CD4-positive, alpha-beta T cell treated with Interleukin-21 for 1 hour (primary cell): ENCODE results near the gene SH3BGRL.
"Not testable (repeated sequence)": the region's sequence is repeated elsewhere in the genome, so short reads cannot be mapped to it uniquely, and the experiment has no call there.

Experiments used
- DNase-seq: peaks from one replicate; pipeline ENCODE4 v3.0.0-alpha.2; 2020

The SH3BGRL gene

GRCh38 chrX:81259714-81260395, 58.0 kb downstream of the SH3BGRL start:
- no peak for DNase-seq

- DNase-seq = no peak
Measured at GRCh38 chrX:81261576-81261975, 59.7 kb downstream of the SH3BGRL start.

- no peak for DNase-seq
Measured at GRCh38 chrX:81263059-81263458, 61.2 kb downstream of the SH3BGRL start.

DNA sequence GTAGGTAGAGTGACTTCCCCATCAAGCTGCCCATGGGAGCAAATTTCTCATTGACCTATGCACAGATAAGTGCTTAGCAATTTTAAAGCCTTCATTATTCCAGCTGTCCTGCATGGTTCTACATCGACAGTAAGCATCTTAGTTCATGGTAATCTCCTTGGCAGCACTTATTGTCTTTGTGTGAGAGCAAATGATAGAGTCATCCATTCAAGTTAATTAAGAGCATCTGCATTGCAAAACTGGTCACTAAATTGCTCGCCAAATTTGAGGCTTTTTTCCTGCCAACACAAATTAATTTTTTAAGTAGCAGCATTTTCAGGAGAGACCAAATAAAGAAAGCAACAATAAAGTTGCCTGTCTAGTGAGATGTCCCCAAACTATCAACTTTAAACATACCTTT, 76.7 kb downstream of the SH3BGRL start:
- no peak for DNase-seq

- no peak for DNase-seq
Measured at GRCh38 chrX:81280148-81280547, 78.2 kb downstream of the SH3BGRL start.

DNA sequence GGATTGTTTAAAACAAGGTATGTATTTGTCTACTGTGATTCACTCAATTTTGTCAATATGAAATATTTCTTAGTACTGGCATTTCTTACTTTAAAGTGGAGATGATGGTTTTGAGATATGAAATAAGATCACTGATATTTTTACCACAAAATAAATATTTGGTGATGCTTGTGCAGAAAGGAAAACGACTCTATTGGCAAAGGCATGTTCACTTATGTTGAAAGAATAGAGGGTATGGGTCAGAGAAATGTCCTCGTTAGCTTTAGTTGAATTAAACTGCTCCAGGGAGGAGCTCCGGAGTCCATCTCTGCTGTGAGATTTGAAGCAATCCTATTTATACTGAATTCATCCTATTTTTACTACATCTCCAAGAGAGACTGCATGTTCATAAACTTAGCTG, 84.2 kb downstream of the SH3BGRL start:
- DNase-seq = no peak

- no peak for DNase-seq
Measured at GRCh38 chrX:81286608-81287007, 84.7 kb downstream of the SH3BGRL start.

DNA sequence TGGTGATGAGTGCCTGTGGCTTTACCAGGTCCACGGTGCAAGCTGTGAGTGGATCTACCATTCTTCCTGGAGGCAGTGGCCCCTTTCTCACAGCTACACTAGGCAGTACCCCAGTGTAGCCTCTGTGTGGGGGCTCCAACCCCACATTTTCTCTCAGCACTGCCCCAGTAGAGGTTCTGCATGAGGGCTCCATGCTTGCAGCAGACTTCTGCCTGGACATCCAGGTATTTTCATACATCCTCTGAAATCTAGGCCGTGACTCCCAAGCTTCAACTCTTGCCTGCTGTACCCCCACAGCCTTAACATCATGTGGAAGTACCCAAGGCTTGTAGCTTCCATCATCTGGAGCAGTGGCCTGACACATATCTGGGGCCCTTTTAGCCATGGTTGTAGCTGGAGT, 90.1 kb downstream of the SH3BGRL start:
- no peak for DNase-seq

DNA sequence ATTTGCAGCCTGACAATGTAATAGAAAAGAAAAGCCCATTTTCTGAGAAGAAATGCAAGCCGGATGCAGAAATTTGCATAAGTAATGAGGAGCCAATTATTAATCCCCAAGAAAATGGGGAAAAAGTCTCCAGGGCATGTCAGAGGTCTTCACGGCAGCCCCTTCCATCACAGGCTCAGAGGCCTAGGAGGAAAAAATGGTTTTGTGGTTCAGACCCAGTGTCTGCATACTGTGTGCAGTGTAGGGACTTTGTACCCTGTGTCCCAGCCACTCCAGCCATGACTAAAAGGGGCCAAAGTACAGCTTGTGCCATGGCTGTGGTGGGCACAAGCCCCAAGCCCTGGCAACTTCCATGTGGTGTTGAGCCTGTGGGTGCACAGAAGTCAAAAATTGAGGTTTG, 92.2 kb downstream of the SH3BGRL start:
- DNase-seq = no peak

DNA sequence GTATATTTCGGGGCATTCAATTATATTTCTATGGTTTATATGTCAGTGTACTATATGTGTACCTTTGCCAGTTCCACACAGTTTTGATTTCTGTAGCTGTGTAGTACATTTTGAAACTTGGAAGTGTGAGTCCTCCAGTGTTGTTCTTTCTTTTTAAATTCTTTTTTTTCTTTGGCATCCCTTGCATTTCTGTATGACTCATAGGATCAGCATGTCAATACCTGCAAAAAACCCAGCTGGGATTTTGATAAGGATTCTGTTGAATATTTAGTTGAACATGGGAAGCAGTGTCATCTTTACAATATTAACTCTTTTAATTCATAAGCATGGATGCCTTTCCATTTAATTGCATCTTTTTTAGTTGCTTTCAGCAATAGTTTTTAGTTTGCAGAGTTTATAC, 100.0 kb downstream of the SH3BGRL start:
- no peak for DNase-seq

GRCh38 chrX:81304563-81304962, 102.7 kb downstream of the SH3BGRL start:
- no peak for DNase-seq

DNA sequence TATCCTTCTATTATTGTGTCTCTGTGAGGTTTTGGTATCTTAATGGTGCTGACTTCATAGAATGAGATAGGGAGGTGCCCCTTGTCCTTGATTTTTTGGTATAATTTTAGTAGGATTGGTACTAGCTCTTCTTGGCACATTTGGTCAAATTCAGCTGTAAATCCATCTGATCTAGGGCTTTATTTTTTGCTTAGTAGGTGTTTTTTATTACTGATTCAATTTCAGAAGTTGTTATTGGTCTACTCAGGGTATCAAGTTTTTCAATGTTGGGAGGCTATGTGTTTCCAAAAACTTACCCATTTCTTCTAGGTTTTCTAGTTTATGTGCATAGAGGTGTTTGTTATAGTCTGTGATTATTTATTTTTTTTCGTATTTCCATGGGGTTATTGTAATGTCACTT, 103.3 kb downstream of the SH3BGRL start:
- DNase-seq = no peak

DNA sequence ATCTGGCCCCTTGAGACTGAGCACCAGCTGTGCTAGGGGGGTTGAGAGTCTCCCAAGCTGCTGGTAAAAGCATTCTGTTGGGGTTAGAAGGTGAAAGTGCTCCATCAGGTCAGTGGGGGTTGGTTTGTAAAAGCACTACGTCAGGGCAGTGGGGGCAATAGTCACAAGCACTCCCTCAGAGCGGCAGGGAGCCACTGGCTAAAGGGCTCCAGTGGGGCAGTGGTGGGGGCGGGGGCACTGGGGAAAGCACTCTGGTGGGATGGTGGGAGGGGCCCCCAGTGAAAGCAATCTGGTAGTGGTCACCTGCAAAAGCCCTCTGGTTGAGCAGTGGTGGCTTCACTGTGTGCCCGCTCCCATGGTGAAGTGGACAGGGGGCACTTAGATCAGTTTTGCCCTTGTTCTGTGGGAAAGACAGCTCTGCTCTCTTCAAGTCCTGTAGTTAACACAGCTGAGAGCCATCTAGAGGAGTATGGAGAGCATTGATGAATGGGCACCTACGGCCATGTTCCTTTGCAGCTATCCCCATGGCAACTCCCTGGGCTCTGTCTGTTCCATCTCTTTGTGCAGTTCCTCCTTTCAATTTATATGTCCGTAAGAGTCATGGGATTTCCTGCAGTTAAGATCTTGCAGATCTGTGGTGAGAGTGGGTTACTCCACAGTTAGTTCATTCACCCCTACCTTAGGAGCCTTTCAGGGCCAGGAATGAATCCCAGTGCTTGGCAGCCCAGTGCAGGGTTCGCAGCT, 106.4 kb downstream of the SH3BGRL start:
- DNase-seq = no peak

GRCh38 chrX:81316163-81316562, 114.3 kb downstream of the SH3BGRL start:
- no peak for DNase-seq

DNA sequence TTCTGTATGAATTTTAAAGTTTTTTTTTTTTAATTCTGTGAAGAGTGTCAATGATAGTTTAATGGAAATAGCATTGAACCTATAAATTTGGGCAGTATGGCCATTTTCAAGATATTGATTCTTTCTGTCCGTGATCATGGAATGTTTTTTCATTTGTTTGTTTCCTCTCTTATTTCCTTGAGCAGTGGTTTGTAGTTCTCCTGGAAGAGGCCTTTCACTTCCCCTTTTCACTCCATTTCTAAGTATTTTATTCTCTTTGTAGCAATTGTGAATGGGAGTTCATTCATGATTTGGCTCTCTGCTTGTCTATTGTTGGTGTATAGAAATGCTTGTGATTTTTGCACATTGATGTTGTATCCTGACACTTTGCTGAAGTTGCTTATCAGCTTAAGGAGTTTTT, 129.8 kb downstream of the SH3BGRL start:
- not testable (repeated sequence) for DNase-seq

DNA sequence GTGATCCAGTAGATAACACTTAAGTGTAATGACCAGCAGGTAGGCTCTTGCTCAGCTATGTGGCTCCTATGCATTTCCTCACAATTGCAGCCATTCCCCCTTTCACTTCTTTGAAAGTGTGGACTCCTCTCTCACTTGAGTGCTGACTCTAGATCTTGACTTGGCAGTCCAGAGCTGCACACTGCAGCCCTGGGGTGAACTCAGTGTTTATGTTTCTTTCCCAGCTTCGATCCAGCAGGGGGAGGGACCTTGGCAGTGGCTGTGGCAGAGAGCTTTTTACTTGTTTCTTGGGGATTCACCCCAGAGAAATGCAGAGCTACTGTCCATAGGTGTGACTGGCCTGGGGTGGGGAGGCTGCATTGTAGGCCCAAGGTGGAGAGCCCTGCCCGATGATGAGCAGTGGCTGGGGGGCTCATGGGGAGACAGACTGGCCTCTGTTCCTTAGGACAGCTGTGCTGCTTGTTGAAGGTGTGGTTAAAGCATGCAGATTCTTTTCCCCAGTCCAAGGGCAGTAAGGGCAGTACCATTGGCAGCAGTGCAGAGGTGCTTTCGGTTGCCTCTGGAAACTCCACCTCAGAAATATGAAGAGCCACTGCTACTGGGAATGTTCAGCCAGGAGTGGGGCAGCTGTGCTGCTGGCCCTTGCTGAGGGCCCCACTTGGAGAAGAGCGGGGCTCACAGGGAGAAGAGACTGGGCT, 134.7 kb downstream of the SH3BGRL start:
- no peak for DNase-seq

DNA sequence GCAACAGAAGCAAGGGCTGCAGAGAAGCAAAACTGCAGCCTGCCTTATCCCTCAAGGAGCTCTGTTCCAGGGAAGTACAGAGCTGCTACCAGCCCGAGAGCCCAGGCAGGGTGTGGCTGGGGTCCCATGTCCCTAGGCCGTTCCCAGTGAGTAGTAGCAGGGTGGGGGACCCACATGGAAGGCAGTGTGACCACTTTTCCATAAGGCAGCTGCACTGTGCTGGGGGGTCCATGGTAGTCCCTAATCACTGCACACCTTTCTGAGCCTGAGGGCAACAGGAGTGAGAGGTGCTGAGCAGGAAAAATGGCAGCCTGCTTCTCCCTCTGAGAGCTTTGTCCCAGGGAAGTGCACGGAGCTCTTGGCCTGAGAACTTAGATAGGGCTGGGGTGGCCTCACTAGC, 135.9 kb downstream of the SH3BGRL start:
- DNase-seq = no peak

- no peak for DNase-seq
Measured at GRCh38 chrX:81338924-81339323, 137.0 kb downstream of the SH3BGRL start.

DNA sequence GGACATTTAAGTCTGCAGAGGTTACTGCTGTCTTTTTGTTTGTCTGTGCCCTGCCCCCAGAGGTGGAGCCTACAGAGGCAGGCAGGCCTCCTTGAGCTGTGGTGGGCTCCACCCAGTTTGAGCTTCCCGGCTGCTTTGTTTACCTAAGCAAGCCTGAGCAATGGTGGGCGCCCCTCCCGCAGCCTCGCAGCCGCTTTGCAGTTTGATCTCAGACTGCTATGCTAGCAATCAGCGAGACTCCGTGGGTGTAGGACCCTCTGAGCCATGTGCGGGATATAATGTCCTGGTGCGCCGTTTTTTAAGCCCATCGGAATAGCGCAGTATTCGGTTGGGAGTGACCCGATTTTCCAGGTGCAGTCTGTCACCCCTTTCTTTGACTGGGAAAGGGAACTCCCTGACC, 143.4 kb downstream of the SH3BGRL start:
- DNase-seq = not testable (repeated sequence)
